Panc1 (cell line): ENCODE data around the gene ID1.
A peak's percentile ranks its signal among the peaks of the same experiment; 100 is the strongest.

Source experiments
- CTCF ChIP-seq: fragments of 450-650 bp; IDR thresholded peaks from 2 replicates; pipeline ENCODE4 v1.5.1; 2017; ENCODE audit warnings: mild to moderate bottlenecking
- POLR2AphosphoS5 ChIP-seq: IDR thresholded peaks from 2 replicates; pipeline ENCODE4 v1.6.1; 2012; ENCODE audit warnings: mild to moderate bottlenecking, low read depth, low read length, moderate library complexity
- TF ChIP-seq, protein P1 (sequence below), 2 experiments: IDR thresholded peaks; 2 replicates each; pipeline ENCODE4 v1.6.1; 2011 to 2012; ENCODE audit warnings: low read depth in 2 of 2, control low read depth in 1 of 2, low read length in 1 of 2, mild to moderate bottlenecking in 1 of 2, moderate library complexity in 1 of 2; ENCODE audit not compliant: insufficient read depth in 1 of 2

DNA sequence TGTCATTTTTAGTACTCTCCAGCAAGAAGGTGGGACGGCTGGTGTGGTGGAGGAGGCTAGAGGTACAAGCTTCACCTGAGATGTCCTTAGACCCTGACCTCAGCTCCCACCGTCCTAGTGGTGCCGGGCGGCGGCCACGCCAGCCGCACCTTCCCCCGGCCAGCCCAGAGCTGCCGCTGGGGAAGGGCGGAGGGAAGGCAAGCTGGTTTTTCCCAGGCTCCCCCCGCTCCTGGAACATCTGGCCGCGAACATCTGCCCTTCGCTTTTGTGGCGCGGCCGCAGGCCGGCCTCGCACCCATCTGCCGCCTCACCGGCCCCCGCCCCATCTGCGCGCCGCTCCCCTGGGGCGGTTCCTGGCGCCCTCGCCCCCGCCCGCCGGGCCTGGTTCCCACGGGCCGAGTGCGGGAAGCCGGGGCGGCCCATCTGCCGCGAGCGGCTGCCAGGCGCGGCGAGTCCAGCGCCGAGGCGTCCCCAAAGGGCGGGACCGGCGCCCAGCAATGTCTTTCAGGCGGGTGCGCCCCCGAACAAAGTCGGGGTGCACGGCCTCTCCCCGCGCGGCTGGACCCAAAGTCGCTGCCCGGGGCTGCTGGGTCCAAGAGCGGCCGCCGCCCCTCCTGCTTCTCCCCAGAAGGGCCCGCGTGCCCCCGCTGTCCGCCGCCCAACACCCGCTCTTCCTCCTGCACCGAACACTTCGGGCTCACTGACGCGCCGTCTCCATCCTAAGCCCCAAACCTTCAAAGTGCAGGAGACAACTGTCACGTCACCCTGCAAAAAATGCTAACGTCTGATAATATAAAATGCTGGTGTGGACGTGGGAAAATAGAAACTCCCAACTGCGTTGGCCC lies 17.3 kb upstream of the ID1 start:
- TF ChIP-seq POLR2AphosphoS5: peak; percentile 32; the same call in 1 of the 2 replicates
- TF ChIP-seq CTCF: no peak
- TF ChIP-seq, protein P1, sequence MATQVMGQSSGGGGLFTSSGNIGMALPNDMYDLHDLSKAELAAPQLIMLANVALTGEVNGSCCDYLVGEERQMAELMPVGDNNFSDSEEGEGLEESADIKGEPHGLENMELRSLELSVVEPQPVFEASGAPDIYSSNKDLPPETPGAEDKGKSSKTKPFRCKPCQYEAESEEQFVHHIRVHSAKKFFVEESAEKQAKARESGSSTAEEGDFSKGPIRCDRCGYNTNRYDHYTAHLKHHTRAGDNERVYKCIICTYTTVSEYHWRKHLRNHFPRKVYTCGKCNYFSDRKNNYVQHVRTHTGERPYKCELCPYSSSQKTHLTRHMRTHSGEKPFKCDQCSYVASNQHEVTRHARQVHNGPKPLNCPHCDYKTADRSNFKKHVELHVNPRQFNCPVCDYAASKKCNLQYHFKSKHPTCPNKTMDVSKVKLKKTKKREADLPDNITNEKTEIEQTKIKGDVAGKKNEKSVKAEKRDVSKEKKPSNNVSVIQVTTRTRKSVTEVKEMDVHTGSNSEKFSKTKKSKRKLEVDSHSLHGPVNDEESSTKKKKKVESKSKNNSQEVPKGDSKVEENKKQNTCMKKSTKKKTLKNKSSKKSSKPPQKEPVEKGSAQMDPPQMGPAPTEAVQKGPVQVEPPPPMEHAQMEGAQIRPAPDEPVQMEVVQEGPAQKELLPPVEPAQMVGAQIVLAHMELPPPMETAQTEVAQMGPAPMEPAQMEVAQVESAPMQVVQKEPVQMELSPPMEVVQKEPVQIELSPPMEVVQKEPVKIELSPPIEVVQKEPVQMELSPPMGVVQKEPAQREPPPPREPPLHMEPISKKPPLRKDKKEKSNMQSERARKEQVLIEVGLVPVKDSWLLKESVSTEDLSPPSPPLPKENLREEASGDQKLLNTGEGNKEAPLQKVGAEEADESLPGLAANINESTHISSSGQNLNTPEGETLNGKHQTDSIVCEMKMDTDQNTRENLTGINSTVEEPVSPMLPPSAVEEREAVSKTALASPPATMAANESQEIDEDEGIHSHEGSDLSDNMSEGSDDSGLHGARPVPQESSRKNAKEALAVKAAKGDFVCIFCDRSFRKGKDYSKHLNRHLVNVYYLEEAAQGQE (IDR thresholded peaks at IDR 0.05; ENCODE audit: insufficient read depth in 1 of 2, low read depth in 2 of 2, low read length in 1 of 2): no peak
